Measurements from ENCODE around the gene LURAP1L.

LURAP1L gene, protein sequence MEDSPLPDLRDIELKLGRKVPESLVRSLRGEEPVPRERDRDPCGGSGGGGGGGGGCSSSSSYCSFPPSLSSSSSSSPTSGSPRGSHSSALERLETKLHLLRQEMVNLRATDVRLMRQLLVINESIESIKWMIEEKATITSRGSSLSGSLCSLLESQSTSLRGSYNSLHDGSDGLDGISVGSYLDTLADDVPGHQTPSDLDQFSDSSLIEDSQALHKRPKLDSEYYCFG
- 0 reads per million in 4 donors for total RNA-seq

DNA sequence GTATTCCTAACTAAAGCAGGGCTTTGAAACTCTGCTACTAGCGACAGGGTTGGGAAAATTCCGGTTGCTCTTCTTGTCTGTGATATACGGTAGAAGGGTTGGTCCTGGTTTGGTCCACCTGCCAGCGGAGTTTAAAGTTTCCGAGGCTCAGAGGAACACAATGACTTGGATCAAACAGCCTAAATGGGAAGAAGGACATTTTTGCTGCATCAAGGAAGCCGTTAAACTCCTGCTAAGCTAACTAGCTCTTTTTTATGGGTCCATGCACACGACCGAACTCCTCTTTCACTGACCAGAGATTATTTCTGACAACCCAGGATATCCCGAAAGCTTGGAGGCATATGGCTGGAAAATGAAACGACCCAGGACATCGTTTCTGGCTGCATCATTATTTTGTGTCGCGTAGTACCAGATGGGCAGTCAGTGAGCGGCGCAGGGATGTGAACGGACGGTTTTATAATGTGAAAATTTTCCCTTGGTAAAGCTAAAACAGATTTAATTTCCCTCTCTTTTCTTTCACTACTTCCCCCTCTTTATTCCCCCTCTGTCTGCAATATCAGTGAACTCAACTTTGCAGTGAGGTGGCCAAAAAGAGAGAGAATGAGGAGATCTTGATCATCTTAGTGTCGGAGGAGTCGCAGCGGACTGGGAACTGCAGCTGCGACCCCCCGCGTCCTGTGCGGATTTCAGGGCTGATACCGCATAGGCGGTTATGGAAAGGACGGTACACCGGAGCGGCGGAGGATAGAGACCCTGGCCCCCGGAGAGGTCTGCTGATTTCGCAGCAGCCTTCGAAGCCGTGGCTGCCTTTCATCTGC, at the start of gene LURAP1L:
LURAP1L (plus strand) TSS at position 160 of the 818 bp plus-strand sequence. CDS start 696 bp downstream, outside the sequence.
- no peak for DNase-seq

DNA sequence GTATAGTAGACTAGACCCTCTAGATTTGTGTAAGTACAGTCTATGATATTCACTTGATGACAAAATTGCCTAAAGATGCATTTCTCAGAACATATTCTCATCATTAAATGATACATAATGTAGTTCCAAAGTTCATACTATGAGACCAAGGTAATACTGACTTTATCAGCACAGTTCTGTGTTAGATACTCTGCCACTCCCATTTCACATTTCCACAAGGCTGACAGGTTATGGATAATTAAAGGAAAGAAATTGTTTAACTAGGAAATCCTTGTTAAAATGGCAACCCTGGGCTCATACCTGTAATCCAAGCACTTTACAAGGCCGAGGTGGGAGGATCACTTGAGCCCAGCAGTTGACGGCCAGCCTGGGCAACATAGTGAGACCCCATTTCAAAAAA, 48.0 kb upstream of the LURAP1L start:
- no peak for DNase-seq

DNA sequence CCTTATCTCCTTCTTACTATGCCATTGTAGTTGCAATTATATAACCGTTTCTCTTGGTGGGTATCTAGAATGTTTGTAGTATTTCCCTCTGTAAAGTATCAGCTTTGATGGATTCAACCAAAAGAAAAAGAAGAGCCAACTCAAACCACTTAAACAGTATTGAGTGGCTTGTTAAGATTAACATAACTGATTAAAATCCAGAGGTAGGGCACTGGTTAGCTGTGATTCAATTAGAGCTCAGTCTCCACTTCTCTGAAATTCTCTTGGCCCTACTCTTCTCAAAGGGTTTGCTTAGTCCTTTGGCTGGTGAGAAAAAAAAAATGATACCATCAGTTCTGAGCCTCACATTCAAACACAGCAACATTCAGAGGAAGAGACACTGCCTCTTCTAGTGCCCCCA, 44.6 kb upstream of the LURAP1L start:
- no peak for DNase-seq

DNA sequence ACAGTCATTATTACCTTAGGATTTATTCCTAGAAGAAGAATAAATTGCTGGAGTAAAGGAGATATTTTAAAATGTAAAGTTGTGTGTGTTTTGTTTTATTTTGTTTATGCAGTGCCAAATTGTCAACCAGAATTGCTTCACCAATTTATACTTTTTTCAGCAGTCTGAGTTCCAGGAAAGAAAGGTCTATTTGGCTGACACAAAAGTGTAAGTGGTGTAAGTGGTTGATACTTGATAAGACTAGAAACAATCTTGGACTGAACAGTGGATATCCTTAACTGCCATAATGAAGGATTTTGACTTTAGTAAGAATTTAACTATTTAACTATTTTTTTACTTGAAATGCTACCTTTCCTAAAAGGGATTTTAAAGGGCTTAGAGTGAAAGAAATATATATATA, 43.9 kb upstream of the LURAP1L start:
- DNase-seq, result no peak

DNA sequence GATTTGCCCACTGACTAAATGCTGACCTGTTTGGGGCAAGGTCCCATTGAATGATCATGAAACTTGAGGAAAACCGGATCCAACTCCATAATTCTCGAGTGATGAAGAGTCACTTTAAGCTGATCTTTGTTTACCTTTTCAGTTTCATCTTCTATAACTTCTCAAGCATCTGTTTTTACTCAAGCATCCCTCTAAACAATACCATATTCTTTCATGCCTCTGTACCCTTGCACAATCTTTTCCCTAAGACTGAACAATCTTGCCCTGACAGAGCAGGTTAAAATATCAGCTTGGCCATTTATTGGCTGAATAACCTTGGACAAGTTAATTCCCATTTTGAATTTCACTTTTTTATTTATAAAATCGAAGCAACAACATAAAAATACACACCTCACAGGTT, 41.8 kb upstream of the LURAP1L start:
- DNase-seq, result no peak

DNA sequence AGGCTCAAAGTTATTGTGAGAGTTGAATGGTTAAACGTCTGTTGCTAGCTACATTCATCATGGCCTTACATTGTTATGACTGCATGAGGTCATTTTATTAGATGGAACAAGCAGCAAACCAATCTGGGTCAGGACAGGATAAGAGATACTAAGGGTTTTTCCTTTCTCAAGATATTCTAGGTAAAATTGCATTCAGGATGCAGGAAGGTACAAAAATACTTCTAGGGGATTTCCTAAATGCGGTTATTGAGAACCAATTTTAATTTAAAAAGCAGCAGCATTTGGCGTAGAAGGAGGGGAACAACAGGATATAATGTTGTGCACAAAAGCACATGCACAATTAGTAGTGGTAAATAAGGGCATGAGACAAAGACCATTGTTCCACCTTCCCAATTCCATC, 39.2 kb upstream of the LURAP1L start:
- no peak for DNase-seq

DNA sequence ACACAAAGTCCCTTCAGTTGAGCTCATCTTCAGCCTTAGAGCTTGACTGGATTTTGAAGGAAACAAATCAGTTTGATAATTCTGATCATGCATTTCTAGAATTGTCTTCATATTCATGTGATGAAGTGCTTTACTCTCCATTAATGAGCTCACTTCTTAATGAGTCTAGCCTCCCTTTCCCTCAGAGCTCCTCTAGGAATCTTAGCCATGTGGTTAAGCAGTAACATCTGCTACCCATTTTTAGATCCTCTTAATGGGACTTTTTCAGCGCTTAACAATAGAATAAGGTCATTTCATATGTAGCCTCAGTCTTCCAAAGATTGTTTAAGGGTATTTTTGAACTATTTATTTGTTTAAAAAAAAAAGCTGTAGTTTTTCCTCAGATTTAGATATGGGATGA, 36.9 kb upstream of the LURAP1L start:
- no peak for DNase-seq

DNA sequence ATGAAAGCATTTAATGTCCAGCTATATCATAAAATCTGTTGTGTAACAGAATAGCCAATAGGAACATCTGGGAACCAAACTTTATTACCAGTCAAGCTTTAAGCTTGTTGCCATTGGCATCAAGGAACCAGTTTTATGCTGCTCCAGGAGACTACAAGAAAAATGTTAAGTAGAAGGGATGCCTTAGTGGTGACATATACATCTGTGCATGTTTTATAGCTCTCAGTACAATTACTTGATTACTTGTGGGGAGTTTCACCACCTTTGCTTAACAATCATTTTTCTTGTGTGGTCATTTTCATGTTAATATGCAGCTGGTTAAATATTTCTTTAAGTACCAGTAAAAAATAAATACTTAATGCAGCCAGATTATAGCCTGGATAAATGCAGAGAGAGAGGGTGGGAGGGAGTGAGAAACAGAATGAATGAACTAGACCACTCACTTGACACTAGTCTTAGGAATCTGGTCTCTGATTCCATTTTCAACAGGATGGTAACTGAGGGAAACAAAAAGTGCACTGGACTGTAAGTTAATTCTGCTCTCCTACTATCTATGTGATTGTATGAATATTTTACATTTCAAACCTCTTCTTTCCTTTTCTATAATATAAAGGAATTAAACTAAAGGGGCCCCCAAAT, 35.7 kb upstream of the LURAP1L start:
- no peak for DNase-seq

DNA sequence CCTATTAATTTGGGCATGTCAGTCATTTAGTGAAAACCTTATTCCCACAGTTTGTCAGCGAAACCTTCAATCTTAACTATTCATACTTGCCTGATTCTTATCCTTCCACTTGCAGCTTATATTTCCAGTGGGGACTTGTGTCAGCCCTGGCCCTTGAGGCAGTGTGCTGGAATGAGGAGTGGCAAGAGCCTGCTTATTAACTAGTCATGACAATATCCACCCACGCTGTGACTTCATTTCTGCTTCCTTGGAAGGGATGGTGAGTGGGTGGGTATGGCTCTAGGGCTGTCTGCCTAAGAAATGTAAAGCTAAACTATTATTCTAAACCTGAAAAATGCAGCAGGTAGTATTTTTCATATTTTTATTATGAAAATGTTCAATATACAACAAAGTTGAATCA, 34.0 kb upstream of the LURAP1L start:
- no peak for DNase-seq

DNA sequence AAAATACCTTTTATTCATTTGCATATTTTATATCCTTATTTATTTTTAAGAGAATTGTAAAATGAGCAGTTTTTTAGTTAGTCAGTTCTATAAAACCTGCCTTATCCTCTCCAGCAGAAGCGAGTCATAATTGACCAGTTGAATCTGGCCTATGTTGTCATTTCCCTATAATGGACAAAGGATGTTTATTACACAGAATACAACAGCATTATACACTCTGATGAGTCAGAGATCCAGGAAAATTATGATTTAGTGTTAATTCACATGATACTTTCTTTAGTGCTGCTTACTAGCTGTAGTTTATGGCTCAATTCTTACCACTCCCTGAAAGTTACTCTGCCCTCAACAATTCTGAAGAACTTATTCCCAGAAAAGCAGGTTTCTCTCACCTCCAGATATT, 26.8 kb upstream of the LURAP1L start:
- DNase-seq, result no peak

DNA sequence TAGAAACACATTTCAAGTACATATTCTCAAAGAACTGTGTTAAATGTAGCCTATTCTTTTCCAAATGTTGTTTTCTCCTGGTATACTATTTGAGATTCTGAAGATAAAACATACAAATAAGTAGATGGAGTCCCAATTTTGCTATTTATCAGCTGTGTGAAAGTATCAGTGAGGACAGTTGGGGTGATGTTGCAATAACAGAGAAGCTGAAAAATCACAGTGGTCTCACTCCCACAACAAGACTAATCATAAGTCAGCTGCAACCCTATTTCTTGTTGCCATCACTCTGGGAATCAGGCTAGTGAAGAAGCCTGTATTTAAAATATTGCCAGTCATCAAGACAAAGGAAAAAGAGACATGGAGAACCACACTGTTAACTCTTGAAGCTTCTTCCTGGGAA, 25.9 kb upstream of the LURAP1L start:
- no peak for DNase-seq

DNA sequence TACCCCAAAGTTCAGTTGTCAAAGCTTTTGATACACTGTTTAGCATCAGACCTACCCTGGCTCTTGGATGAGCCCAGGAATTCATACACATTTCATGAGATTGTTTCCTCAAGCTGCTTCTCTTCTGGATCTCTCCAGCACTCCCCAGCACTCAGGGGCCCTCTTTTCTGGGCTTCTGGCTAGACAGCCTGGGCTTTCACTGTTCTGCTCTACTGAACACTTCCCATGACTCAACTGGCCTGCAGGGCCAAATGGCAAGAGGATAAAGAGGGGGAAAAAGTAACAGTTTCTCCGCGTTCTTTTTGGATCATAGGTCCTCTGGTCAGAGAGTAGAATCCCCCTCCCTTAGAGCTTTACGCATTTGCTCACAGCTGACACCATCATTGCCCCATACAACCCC, 20.9 kb upstream of the LURAP1L start:
- DNase-seq, result no peak

DNA sequence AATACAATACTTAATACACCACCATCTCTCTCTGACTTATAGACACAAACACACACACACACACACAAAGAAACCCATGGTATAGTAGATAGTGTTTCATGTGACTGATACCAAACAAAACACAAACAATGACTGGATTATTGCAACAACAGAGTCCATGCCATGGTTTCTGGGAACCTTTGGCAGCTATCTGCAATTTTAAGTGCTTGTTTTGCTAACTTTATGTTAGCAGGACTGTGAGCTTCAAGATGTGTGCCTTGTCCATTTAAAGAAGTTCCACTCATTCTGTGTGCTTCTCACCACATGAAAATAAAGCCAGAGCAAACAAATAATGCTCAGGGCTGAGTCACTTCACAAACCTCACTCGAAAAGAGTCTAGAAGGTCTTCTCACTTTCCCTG, 15.1 kb upstream of the LURAP1L start:
- no peak for DNase-seq

DNA sequence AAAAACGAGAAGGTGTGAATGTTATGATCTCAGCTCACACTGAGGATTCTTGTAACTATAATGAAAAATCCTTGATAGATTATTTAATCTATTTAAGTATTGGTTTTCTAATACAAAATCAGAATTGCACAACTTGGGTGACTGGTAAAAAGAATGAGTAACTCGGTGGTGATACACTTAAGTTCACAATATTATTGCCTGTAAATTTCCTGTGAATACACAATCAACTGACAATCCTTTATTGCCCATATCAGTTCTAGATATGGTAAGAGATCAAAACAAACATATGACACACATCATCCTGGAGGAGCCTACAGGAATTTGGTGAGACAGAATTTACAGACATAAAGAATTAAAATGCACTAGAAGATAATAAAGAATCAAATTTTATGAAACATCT, 14.1 kb upstream of the LURAP1L start:
- DNase-seq, result no peak

DNA sequence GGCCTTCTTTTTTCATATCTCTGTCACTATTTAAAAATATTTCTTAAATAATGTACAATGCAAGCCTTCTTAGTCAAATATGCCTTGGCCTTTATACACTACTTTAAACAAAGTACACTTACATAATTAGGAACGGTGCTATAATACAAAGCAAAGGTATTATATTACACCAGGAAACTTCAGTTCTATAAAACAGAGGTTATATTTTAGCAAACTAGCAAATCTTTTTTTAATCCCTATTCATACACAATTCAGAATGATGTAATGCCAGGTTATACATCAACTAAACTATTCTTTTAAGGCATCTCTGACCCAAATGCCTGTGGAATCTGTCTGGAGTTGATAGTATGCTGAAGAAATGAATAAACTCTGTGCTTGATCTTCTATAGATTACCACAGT, 10.7 kb upstream of the LURAP1L start:
- DNase-seq, result no peak

DNA sequence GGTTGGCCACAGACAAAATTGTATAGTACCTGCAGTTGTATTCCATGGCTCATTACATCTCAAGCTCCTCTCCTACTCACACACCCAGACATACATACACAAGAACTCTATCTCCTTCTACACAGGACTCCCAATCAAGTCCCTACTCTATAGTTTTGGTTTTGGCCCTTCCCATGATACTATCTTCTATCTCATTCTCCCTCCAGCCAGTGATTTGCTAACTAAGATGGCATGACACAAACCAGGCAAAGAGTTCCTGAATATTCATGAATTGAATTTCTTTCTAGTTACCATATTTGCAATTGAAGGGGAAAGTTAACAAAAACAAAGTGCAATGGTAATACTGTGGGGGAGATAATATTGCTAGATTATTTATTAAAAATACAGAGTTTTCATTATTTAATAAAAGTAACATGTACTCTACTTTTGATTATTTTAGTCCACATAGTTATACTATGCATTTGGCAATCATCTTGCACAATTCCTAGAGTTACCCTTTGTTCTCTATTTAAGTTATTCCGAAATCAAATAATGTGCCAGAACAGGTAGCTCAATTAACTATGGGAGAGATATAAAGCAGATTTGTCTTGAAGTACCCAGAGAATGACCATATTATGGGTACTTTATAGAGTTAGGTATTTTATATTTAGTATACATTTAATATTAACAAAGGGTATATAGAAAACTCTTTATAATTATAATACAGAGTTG, 9.6 kb upstream of the LURAP1L start:
- no peak for DNase-seq

DNA sequence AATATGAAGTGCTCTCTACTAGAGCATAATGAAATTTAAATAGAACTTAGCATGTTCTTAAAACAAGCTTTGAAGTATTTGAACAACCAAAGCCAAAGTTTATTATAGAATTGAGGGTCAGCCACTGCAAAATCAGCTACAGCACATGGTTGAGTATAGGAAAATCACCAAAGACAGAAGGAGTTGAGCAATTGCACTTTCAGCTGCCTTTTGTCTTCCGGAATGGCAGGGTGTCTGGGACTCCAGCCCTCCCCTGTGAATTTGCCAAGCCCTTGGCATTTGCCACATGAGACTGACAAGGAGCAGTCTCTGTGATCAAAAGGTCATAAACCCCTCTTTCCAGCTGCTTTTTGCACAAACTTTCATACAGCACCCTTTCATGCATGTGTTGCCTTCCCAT, 8.5 kb upstream of the LURAP1L start:
- no peak for DNase-seq

DNA sequence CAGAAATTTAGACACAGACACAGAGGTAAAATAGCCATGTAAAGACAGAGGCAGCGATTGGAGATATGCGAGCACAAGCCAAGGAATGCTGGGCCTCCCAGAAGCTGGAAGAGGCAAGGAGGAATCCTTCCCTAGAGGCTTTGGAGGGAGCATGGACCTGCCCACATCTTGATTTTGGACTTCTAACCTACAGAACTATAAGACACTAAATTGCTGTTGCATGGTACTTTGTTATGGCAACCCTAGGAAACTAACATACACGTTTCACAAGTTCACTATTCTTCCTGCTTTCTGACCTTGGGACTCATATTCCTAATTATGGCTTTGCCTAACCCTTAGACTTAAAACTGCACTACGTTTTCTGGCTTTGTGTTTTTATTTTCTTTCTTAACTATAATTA, 4.6 kb upstream of the LURAP1L start:
- no peak for DNase-seq

DNA sequence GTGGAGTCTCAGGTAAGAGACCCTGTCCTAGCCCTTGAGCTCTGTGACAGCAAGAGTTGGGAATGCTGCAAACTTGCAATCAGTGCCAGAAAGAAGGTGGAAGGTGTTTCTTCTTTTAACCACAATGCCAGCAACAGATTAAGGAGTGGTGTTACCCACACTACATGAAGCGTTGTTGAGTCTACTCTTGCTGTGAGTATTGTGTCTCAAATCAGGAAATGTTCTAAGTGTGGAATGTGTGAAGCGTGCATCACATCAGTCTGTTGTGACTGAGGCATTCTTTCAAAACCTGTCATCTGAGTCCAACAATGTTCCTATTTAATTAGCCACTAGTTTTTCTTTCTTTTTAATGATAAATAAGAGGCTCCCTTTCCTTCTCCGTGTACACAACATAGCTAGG, 2.9 kb upstream of the LURAP1L start:
- DNase-seq, result no peak

DNA sequence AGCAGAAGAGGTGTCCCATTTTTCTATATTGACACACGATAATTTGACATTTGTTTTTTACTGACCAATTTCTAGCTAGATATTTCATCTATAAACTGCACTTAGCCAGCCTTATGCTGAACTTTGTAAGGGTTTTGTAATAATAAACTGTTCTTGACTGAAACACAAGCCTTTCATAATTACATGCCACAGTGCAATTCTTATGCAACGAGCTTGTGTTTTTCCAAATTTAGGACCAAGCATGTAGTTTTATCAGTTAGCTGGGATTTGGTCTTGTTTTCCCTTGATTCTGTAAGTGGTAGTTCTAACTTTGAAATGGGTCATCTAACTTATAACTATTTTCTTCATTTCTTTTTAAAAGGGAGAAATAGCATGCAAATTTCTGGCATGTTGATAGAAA, 1.3 kb upstream of the LURAP1L start:
- DNase-seq, result no peak

DNA sequence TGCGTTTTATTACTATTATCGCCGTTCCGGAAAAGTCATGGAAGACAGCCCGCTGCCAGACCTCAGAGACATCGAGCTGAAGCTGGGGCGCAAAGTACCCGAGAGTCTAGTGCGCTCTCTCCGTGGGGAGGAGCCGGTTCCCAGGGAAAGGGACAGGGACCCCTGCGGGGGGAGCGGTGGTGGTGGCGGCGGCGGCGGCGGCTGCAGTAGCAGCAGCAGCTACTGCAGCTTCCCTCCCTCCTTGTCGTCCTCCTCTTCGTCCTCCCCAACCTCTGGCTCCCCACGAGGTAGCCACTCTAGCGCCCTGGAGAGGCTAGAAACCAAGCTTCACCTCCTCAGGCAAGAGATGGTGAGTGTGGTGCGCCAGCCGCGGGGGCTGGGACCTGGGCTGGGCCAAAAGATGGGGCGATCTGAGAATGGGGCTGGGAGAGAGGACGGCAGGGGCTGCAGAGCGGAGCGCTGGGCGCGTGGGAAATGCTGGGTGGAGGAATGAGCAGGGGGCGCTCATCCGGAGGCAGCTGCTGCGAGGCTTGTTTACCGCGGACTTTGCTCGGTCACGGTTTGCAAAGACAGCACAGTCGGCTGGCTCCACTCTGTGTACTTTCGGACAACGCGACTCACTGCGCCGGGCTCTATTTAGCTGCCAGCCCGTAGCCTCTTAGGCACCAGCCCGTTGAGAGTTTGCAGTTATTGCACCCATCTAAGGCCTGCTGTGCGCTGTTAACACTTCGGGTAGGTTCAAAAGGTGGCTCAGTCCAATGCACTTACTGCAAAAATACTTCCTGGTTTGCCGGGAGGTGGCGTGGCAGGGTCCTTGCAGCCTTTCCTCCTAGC, 1.1 kb downstream of the LURAP1L start:
- no peak for DNase-seq

DNA sequence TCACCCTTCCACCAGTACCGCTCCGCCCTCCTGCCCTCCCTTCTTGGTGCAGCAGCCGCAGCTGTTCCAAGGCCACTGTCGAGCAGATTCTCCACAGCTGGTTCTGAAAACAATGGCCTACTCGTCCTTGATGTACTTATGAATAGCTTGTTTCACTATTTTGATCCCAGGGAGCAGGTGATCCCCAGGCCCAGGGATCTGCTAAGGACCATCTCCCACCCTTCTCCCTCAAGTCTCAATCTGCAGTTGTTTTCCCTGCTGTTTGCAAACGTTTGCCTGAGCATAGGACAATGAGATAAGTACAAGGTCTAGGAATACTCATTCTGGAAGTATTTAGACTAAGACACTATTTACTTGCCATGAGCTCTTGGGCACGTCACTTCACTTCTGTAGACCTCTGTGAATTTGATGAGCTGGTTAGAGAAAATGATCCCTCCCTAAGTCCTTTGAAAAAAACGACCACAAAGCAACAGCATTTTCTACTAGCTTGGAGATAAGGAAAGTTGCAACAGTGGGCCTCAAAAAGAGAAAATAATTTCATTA, 1.8 kb downstream of the LURAP1L start:
- DNase-seq, result no peak
